Uterus (tissue), 2 donors: ENCODE measurements around the gene RDH5.

Experiments used
- CTCF ChIP-seq, 4 experiments: fragments of 200-600 bp in 2 of 4; fragments of 450-650 bp in 2 of 4; sonication (generic) in 2 of 4; IDR thresholded peaks; one replicate each; pipeline ENCODE4 v1.5.1; 2016 to 2019; ENCODE audit warnings: antibody characterized with exemption in 4 of 4, mild to moderate bottlenecking in 2 of 4, moderate library complexity in 1 of 4
- POLR2A ChIP-seq, 2 donors: fragments of 450-650 bp; IDR thresholded peaks; one replicate each; pipeline ENCODE4 v1.6.1; 2016; ENCODE audit warnings: antibody characterized with exemption in 2 of 2, mild to moderate bottlenecking in 1 of 2, moderate library complexity in 1 of 2

DNA sequence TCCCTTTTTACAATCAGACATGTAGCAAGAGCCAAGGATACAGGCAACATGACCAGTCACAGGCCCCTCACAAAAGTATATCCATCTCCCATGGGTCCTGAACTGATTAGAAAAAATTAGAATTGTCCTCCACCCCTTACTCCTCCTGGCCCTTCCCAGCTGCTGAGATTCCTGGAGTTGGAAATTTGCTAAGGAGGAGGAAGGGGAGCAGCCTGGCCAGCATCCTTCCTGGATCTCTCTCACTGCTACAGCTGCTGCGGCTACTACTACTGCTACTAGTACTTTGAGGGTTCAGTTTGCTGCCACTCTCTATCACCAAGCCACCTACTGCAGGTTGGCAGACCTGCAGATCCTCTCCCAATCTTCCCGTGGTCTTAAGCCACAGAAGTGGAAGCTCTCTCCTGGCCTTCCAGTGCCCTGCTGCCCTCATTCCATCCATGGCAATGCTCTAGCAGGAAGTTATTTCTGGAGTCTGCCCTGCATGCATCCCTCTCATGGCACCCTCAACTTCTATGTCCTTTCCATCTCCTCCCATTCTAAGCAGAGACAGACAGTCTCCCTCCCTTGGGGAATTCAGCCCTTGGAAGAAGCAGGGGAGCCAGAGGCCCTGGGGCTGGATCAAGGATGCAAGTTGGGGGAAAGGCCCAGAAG, 13.5 kb upstream of the RDH5 start:
- TF ChIP-seq CTCF (IDR thresholded peaks at IDR 0.05) (no peak), POLR2A (IDR thresholded peaks at IDR 0.05) (no peak)
